HG03097 (cell line): Measurements from ENCODE around the gene HDDC2.

Experiments
- ATAC-seq: cut with Tn5 transposase; IDR thresholded peaks from one replicate; pipeline ENCODE4 v1.9.1; 2021; ENCODE audit not compliant: unreplicated experiment, low FRiP score

The HDDC2 gene

DNA sequence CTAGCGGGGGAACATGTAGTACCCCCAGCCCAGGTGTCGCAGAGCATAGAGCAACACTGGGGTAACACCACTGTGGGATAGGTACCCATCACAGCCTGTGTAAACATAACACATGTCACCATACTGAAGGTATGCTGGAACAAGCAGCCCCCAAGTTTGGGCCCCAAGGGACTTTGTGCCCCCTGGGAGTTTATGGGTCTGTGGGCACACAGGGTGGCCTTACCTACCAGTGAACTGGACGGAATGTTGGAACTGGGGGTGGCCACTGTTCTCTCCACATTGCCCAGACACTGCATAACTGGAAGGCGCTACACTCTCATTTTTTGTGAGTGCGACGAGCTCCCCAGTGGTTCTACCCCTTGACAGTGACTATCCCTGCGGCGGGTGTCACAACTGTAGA is 28.5 kb downstream of the HDDC2 start:
- no peak for ATAC-seq

DNA sequence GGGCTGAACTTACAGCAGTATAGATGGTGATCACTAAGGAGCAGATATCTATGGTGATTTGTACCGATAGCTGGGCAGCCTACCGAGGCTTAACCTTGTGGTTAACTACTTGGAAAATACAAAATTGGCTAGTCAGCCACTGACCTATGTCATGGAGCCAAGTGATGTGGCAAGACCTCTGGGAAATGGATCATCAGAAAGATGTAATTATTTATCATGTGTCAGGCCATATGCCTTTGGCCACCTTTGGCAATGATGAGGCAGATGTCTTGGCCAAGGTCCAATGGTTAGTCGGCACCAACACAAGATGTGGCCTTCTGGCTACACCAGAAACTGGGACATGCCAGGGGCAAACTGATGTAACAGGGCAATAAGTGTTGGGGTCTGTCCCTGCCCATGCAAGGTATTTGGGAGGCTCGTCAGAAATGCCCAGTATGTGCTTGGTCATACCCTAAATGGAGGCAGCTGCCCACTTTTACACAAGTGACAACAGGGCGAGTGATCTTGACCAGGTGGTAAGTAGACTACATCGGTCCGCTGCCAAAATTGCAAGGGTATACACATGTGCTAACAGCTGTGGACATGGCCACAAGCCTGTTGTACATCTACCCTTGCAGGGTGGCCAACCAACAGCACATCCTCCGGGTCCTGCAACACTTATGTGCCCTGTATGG is 30.1 kb downstream of the HDDC2 start:
- ATAC-seq = no peak

DNA sequence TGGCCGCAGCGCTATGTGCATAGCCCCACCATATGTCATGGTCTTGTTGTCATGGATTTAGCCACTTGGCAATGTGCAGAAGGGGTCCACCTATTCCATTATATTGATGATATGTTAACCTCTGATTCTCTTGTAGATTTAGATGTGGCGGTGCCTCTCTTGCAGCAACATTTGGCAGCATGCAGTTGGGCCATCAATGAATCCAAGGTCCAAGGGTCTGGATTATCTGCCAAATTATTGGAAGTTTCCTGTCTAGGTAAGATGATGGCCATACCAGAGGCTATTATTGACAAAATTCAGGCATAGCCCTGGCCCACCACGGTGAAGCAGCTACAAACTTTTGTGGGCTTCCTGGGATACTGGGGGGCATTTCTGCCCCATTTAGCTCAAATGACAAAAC is 31.4 kb downstream of the HDDC2 start:
- ATAC-seq = no peak

DNA sequence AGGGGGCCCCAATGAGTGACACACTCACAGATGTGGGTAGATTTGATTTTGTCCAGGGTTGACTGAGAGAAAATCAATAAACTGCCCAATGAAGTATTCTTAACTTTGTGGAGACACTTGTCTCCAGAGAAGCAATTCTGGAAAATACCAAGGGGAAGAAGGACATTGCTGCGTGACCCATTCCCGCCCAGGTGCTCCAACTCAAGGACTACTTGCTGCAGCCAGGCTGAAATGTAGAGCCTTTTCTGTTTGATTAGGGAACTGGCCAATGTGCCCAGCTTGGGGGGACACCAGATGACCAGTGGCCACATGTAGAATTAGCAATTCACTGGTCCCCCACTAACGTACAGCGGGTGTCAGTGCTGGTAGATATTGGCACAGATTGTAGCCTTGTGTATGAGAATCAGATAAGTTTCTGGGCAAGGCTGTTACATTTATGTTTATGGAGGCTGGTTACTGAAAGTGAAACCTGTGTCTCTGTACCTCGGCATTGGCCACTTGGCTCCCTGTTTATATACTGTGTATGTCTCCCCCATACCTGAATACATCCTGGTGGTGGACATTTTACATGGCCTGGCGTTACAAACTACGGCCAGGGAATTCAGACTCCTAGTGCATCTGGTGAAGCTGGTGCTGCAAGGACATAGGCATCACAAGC is 32.3 kb downstream of the HDDC2 start:
- no peak for ATAC-seq

DNA sequence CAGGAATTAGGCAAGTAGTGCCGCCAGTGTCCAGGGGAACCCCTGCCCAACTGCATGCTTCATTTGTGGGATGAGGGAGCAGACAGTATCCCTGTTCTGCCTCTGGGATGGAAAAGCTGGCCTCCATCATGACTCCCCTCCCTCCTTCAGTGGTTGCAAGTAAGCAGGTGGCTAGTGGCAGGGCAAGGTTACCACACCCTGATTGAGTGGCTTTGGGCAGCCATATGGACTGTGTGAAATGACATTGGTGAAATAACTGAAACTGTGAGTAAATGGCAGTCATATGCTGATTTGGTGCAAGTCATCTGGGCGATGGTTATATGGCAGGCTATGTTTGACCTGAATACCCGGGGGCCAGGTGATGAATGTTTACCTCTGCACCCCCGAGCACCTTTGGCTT is 33.0 kb downstream of the HDDC2 start:
- no peak for ATAC-seq

DNA sequence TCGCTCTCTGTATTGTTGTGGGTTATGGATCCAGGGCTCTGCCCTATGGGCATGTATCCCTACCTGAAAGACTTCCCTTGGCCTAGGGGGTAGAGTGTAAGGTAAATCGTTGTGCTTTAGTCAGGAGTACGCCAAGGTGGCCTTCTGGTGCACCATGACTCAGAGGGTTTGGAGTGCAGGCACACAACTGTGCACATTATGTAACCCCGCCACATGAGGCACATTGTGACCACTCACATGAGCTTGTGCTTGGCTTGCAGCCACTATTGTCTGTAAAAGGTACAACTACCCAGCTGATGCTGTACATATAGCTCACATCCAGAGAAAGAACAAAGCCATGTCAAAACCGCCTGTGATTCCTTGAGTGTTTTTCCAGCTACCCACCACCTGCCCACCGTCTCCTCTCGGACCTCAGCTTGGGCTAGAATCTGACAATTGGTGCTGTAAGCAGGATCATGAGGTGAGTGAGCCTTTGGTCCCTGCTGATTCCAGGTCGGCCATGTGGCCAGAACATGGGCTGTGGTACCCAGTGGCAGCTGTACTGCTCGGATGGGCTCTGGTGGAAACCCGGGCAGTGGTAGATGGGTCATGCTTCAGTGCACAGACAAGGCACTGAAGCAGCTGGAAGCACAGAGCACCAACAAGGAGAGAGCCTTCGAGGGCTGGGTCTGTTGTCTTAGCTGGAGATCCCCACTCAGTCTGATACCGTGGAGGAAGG is 33.8 kb downstream of the HDDC2 start:
- ATAC-seq = no peak

DNA sequence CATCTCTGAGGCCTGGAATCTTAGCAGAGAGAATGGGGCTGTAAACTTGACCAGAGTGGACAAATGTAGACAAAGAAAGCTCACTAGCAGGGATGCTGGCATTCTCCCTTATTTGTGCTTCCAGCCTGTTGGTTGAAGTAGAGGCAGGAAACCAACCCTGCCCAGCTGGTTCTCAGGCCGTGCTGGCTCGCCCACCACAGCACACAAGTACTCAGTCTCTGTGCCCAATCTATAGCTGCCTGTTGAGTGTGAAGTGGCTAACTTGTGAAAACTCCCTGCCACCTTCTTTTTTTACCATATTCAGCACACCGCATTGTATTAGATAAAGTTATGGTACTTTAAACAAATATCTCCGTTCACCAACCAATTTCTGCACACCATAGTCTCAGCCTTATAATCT is 37.3 kb downstream of the HDDC2 start:
- no peak for ATAC-seq

DNA sequence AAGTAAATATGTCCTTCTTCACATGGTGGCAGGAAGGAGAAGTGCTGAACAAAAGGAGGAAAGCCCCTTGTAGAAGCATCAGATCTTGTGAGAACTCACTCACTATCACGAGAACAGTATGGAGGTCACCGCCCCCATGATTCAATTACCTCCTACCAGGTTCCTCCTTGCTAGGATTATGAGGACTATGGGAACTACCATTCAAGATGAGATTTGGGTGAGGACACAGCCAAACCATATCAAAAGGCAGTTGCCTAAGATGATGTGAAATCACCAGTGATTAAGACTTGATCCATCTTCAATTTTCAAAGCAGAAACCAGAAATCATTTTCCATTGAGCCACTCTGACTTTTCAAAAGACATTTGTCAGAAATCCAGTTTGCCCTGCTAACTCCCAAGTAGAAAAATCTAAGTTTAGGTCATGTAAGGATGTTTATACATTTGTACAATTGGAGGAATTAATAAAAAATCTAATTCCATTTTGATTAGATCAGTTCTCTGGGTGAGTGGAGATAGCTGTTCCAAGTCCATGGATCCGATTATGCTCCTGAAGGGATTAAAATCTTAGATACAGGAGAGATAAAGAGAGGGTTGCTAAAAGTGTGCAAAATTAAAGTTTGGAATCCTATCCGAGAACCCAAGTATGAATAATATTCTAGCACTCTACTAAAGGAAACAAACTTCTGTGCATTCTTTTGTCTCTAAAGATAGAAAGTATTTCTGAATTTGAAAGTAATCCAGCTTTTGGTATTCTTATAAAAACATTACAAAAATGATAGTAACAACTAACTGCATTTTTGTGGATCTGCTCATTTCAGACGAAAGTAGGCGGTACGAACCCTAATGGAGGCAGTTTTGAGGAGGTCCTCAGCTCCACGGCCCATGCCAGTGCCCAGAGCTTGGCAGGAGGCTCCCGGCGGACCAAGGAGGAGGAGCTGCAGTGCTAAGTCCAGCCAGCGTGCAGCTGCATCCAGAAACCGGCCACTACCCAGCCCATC is 39.5 kb downstream of the HDDC2 start:
- ATAC-seq = no peak

DNA sequence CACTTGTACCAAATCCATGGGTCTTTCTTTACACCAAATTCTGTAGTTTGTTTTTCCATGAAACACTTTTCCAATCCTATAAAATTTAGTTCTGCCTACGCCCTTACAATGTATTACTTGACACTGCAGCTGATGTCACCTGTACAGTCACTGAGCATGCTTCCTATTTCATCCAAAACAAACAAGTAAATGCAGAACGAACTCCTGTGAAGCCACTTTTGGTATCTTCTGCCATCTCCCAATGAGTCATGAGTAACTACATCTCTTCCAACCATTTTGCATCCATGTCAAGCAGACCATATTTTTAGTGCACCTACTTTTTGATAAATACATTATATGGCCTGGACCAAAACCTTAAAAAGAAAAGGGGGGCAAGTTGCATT is 42.4 kb downstream of the HDDC2 start:
- ATAC-seq = no peak

DNA sequence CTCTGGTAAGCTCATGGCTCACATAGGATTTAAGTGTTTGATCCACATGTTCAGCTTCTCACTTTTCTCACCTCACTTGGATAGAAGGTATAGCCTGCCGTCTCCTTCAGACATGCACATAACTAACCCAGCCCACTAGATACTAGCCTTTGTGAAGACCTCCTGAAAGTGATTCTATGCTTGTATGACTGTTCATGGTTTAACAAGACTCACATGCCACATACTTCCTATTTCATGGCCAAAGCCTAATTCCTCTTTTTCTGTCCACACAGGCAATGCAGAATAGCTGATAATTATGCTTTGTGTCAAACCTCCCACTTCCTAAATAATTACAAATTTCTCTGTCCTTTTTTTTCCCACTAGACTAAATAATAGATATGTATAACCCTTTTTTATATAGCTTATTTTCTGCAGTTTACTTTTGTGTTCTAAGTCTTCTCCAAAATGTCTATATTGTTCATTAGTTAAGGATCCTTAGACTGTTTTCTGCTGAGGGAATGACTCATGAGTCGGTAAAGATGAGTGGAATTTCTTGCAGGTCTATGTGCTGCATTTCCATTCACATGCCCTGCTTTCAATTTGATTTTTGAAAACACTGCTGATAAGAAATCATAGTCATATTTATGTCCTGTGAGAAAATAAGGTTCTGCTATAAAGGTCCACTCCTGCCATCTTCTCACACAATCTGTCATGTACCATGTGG is 43.0 kb downstream of the HDDC2 start:
- no peak for ATAC-seq

DNA sequence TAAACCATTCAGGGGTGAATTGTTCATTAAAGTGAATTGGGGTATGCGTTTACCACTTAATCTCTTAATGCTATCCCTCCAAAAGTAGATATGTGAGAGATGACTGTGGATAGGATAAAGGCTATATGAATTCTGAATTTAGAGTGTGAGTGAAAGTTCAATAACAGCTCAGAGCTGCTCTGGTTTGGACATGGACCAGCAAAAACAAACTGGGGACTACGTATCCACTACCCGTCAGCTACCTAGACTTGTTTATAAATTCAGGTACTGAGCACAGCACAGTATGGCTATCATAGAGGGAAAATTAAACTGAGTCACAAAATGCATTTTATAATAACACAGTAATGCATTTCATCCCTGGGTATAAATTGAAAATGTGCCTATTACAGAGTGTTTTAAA is 44.4 kb downstream of the HDDC2 start:
- no peak for ATAC-seq

DNA sequence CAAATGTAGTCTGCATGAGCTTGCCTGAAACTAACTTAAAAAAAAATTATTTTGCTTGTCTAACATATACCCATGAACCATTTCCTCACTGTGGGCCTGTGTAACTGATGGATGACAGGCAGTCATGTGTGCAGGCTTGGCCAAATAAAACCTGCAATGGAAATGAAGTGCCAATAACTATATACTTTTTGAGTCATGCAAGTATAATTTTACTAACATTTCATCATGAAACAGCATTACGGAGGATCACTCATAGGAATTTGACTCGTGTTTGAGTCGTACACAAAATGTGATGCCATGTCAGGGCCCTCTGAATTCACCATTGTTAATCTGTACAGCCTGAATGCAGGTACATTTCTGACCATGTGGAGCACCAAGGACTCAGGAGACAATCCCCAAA is 46.6 kb downstream of the HDDC2 start:
- ATAC-seq = no peak

DNA sequence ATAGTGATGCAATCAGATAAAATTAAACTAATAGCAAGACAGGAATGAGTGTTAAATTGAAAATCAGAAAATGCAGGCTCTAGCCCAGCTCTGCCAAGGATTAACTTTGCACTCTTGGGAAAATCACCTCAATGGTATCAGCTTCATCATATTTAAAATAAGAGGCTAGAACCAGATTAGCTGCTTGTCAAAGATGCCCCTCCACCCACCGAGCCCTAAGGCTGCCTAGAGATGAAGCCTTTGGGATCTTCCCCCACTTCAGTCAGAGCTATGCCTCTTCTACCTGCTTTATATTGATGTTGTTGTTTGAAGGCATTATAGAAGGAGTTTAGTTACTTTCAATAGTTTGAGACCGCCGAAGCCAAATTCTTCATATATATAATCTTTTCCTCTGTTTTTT is 47.4 kb downstream of the HDDC2 start:
- no peak for ATAC-seq

DNA sequence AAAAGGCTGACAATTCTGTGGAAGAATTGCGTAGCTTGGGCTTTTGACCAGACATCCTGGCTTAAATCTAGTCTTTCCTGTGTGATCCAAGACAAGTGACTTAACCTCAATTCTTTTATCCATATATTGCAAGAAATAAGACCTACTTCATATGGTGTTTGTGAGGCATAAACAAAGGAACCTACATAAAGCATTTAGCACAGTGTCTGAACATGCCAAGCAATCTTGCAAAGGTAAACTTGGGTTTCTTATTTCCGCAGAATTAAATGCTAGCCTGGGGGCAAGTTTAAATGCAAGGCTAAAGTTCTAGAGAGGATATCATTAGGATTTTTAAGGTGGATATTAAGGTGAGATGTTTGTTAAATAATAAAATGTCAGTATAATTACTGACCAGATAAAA is 47.9 kb downstream of the HDDC2 start:
- no peak for ATAC-seq

DNA sequence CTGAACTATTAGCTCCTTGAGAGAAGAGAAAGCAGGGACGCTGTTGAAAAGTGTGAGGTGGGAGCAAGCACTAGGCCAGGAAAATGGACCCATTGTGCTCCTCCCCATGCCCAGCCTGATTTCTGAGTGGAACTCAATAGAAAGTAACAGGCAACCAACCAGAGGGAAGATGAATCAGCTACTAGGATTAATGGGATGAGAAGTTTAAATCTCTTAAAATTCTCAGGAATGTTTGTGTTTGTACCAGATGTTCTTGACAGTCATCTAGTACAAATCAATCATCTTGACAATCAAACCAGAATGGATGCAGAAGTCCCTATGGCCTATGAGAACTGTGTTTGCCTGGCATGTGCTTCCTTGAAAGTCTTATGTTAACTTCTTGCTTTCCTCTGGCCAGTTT is 48.9 kb downstream of the HDDC2 start:
- no peak for ATAC-seq

DNA sequence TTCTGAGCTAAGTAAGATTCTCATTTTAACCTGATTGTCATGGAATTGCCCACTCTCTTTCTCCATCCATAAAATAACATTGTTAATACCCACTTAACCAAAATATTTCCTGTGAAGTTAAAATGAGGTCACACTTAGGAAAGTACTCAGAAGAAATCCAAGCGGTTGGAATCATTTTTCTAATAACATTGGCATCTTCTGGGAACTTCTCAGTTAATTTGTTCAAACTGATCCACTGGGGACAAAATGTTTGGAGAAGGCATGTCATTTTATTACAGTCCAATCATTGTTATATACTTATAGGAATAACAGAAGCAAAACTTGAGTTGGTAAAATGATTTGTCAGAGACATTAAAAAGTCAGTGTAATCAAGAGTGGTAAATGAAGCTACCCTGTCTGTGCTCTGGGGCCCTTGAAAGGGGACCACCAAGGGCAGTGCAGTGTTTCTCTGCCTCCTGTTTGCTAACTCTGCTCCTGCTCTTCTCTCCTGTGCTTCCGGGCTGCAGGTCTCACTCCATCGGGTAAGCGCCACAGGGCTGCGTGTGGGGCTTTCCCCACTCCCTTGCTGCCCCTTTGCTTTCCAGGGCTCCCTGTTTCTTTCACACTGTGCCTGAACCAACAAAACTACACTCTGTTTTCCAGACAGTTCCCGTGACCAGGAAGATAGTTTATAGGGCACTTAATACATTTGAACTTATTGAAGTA is 50.1 kb downstream of the HDDC2 start:
- ATAC-seq = peak; percentile 55

DNA sequence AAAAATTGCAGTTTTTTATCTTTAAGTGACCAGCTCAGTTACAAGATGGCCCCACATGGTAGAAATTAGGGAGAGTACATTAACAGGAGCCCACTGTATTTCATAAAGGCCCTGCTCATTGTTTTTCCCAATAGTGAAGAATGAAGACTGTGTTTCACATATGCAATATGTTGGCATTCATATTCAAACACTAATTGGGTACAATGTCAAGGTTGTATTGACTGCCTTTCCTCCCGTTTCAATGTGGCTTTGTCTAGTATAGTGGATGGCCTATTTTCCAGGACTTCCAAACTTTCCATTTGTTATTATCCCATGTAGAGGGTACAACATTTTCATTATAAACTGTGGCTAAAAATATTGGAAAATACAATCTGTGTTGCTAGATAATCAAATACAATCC is 51.3 kb downstream of the HDDC2 start:
- no peak for ATAC-seq

DNA sequence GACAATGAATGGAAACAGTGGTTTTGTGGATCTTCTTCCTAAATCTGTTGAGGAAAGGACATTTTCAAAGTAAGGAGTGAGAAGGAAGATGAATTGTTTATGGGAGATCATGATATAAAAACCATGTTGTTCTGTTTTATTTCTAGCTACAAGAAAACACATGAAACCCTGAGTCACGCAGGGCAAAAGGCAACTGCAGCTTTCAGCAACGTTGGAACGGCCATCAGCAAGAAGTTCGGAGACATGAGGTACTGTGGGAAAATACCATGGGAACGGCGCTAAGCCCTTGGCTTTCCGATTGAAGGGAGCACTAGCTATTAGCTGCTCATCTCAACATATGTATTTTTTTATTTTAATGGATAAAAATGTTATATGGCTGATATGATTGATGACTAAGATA is 53.6 kb downstream of the HDDC2 start:
- no peak for ATAC-seq

DNA sequence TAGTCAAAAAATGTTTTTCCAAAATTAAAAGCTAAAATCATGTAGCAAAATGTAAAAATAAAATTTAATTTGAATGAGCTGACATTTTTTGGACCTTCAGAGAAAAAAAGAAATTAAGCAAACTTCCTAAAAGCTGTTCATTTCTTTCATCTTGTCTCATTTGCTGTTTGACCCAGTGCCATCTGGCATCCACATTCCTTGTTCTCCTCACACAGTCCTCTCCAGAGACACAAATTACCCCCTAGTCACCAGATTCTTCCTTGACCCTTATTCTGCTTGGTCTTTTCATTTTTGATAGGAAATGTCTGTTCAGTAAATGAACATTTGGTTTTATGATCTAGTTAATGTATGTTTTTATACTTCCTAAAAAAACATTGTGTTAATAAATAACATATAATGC is 55.2 kb downstream of the HDDC2 start:
- ATAC-seq = no peak
